GM21526 (cell line): ENCODE data around the gene E2F1.
A peak's percentile ranks its signal among the peaks of the same experiment; 100 is the strongest.

Source experiments
- ATAC-seq: cut with Tn5 transposase; IDR thresholded peaks from one replicate; pipeline ENCODE4 v1.9.1; 2021; ENCODE audit warnings: moderate library complexity; ENCODE audit not compliant: unreplicated experiment, low FRiP score

The E2F1 gene

GRCh38 chr20:33659341-33660034, 26.7 kb downstream of the E2F1 start:
- no peak for ATAC-seq

DNA sequence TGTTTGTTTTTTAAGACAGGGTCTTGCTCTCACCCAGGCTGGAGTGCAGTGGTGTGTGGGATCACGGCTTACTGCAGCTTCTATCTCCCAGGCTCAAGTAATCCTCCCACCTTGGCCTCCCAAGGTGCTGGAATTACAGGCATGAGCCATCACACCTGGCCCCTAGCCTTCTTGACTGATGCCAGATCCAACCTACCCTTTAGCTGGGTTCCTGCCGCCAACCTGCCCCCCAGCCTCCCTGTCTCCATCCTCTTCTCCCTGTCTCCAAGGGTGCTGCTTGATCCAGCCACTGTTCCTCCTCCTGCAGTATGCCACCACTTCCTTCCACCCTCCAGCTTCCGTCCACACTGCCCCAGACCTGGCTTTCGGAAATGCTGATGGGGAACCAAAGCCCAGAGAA, 27.3 kb downstream of the E2F1 start:
- ATAC-seq, result no peak

GRCh38 chr20:33658510-33658909, 27.7 kb downstream of the E2F1 start:
- no peak for ATAC-seq

DNA sequence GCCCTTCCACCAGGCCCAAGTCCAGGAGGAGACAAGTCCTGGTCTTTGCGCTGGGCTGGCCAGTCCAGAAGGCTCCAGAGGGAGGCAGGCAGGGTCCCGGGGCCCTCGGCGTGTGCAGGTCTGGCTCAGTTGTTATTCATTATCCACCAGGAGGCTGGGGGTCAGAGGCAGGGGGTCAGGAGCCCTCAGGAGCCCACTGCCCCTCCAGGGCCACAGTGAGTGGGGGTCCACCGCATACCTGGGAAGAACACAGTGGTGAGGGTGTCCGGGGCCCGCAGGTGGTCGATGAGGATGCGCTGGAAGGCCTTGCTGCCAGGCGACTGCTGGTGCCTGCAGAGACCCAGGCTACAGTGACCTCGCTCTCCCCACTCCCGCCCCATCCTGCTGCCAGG, 28.5 kb downstream of the E2F1 start:
- no peak for ATAC-seq

- ATAC-seq, result no peak
These were observed 29.1 kb downstream of the E2F1 start for GRCh38 chr20:33656783-33657703.

DNA sequence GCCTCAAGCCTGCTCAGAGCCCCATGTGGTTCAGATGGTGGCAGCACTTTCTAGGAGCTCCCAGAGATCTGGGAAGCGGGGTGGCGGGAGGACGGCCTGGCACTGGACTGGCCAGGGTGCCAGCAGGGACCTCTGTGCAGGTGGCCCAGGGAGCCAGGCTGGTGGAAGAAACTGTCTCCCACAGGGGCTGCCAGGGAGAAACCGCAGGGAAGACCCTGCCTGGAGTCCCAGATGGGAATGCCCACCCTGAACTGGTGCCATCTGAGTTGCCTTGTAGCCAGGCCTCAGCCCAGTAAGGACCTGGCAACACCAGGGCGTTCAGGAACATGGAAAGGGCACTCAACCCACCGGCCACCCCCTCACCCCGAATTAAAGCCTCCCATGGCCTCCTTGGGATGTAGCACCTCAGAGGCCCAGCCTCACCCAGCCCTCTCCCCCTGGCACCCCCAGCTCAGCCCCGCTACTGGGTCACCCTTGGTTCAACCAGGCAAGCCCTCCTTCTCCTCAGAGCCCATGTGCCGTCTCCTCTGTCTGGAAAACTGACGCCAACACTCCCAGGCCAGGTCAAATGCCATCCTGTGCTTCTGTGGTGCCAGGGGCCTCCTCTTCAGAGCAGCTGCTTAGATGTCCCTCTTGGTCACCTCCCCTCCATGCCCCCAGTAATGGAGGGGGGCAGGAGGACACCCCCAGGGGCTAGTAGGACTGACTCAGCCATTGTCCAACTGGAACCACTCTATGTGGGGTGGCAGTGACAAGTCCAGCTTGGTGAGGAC, 30.0 kb downstream of the E2F1 start:
- ATAC-seq, result no peak

GRCh38 chr20:33655164-33655563, 31.0 kb downstream of the E2F1 start:
- ATAC-seq, result no peak

- ATAC-seq, result no peak
These were observed 31.5 kb downstream of the E2F1 start for GRCh38 chr20:33654680-33655161.

DNA sequence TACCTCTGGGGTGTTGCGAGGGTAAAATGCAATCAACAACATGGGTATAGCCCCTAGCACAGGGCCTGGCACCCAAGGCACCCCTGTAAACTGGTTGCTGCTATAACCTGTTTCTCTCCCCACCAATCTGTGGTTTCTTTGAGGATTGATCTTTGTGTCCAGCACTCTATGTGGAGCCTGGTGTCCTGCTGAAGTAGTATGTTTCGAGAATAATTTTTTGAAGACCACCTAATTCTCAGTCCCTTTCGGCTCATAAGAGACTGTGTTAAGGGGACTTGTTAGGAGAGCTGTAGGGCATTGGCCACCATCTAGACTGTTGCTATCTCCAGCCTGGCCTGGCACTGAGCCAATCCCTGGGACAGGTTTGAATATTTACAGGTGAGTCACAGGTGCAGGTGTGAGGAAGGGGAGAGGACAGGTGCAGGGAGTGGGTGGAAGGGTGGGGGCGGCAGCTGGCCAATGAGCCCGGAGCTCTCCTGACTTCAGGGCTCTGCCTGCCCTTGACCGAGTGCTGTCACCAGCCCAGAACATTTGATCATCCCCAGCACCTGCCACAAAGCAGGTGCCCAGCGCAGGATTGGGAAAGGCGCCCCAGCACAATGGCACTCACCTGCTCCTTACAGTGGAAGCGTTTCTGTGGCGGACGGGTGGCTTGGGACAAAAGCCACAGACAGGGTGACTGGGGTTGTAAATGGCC, 32.1 kb downstream of the E2F1 start:
- ATAC-seq, result no peak

DNA sequence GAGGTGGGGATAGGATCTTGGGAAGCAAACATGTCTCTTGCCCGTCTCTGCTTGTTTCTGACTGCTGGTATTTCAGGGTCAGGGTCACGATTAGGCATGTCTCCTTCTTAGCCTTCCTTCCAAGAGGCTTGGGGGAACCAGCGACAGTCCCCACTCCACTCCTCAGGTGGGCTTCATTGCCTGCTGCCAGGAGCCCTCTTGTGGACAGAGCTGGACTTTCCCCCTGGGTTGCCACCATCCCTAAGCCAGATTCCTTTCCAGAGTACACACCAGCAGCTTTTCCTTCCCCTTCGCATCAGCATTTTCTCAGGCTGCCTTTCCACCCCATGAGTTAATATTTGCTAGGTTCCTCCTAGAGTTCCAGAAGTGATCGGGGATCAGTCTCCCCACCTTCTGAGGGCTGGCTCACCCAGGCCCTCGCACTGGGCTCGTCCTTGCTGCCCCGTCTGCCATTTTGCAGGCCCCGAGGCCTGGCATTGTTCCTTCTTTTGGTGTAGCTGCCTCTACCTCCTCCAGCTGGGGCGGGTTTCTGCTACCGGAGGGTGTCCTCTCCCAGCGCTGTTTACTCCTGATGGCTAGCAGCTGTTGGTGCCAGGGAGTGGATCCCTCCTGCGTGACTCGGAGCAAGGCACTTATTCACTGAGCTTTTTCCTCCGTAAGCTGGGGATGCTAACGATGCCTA, 32.8 kb downstream of the E2F1 start:
- no peak for ATAC-seq

- ATAC-seq, result no peak
These were observed 34.6 kb downstream of the E2F1 start for GRCh38 chr20:33651562-33652048.

DNA sequence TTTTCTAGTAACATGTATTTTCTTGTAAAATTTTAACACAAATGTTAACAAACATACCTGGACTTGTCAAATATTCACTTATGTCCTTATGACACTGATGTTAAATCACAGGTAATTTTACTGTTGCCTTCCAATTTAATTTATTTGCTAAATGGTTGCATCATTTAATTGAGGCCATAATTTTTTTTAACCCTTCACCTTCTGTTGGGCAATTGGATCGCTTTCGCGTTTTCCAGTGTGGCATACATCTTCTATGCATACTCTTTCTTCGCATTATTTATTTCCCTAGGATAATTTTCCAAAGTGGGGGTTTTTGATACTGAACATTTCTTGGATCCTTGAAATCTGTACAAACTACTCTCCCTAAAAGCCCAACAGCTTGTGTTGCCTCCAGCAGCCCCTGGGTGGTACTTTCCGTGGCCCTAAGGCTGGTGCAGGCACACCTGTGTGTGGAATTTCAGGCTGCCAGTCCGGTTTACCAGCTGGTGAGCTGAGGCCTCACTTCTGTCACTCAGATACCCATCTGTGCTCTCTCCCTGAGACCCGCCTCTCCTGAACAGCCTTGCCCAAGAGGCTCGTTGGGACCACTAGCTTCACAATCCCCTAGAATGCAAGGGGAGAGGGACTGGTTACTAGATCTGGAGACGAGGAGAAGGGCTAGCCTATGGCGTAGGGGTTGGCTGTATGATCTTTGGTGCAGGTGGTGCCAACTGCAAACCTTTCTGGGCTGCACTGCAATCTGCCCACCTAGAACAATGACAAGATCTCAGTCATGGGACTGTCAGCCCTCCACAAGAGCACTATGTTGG, 35.2 kb downstream of the E2F1 start:
- no peak for ATAC-seq

DNA sequence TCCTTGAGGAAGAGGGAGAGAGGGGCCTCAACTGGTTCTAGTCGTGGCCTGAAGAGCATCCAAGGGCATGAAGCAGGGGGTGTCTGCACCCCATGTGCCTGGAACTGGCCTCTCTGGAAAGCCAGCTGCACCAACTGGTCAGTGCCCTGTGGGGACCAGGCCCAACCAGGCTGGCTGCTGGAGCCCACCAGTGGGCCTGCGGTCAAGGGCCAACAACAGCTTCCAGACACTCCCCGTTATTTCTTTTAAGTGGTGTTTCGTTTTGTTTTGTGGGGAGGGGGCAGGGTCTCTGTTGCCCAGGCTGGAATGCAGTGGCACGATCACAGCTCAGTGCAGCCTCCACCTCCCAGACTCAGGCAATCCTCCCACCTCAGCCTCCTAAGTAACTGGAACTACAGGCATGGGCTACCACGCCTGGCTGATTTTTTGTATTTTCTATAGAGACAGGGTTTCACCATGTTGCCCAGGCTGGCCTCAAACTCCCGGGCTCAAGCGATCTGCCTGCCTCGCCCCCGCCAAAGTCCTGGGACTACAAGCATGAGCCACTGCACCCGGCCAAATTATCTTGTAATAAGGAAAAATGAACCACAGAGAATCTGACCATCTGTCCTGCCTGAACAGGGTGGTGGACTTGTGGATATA, 36.0 kb downstream of the E2F1 start:
- no peak for ATAC-seq

DNA sequence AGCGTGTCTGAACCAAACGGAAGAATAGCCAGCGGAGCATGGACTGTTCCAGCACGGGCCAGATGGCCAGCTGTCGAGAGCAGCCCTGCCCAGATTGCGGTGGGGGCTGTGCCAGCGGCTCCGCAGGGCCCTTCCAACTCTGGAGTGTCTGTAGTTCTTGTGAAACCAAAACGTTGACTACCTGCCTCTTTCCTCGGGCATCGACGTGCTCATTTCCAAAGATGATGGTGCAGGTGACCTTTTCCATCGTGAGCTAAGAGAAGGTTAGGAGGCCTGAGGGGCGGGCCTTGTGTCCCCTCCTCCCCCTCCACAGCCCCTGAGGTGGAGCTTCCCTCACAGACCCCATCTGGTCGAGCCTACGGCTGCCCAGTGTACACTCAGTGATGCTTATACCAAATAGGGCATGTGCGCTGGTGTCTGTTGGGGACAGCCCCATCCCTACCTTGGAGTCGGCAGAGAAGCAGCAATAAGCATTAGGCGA, 36.9 kb downstream of the E2F1 start:
- ATAC-seq, result no peak

GRCh38 chr20:33648396-33649004, 37.7 kb downstream of the E2F1 start:
- ATAC-seq, result no peak

DNA sequence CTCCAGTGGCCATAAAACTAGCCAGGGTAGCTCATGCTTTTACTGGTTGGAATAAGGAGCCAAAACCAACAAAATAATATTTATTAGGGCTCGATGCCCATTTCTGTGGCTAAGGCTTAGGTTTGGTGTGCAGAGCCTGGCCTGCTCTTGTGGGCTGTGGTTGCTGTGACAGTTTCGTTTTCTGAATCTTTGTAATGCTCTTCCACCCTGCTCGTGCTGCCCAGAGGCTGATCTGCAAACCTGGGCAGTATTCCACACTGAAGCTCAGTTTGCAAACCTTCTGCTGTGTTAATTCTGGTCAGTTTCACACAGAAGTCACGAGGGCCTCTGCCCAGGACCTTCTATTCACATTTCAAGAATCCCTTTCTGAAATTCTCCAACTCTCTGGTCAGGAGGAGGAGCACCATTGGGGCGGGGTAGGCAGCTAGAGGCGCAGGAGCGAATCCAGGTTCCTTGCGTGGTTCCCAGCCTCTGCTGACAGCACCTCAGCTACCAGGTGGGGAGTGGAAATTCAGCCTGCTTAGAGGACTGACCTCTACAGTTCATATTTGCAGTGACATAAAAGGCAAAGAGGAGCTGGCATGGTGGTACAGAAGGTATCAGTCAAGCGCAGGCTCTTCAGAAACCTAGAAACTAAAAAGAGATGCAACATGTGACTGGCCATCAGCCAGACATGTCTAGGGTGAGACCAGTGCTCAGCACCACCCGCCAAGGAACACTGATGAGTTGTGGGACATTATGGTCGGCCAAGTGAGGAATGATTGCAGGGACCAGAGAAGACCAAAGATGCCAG, 38.4 kb downstream of the E2F1 start:
- peak; percentile 51 for ATAC-seq
